CD4-positive, alpha-beta T cell treated with Interleukin-4 for 1 hour (primary cell): ENCODE results near the gene KRTAP5-1.

Experiments used
- DNase-seq, 2 donors: peaks; one replicate each; pipeline ENCODE4 v3.0.0-alpha.2; 2020 to 2022

Gene KRTAP5-1

GRCh38 chr11:1542267-1542666 is 42.8 kb downstream of the KRTAP5-1 start:
- DNase-seq: no peak

- no peak for DNase-seq
Observed at GRCh38 chr11:1541474-1542204, 43.4 kb downstream of the KRTAP5-1 start.

- no peak for DNase-seq
Observed at GRCh38 chr11:1540074-1540473, 45.0 kb downstream of the KRTAP5-1 start.

GRCh38 chr11:1538153-1538552 is 46.9 kb downstream of the KRTAP5-1 start:
- no peak for DNase-seq

- DNase-seq: no peak
Observed at GRCh38 chr11:1536065-1536843, 48.8 kb downstream of the KRTAP5-1 start.

- no peak for DNase-seq
Observed at GRCh38 chr11:1534682-1535081, 50.4 kb downstream of the KRTAP5-1 start.
